ENCODE measurements around the gene PALS1. TPM values are rescaled to one million over a fixed set of nuclear protein-coding genes. Genes with fewer than 3 reads are reported as not detected.
A peak's percentile ranks its signal among the peaks of the same experiment; 100 is the strongest.

PALS1 gene
- total RNA-seq, 4 donors from 2014 or later: 18.9 to 28.6 (median 25.8) TPM

- Histone ChIP-seq H3K27ac (peak overlapping the region in 1 of 4 donors; percentile 57), H3K9me3 (no peaks in the 10 kb centered on the region), H3K4me1 (peaks cover 3 to 53% (median 16%) of the 10 kb centered on the region in 3 donors), H3K4me3 (peak overlapping the region in 3 of 4 donors; percentile 5 to 48 (median 17)), H3K36me3 (peaks cover 0 to 15% (median 0%) of the 10 kb centered on the region in 3 donors), H3K27me3 (no peaks in the 10 kb centered on the region)
- no peak for TF ChIP-seq CTCF (IDR thresholded peaks at IDR 0.05)
- no peak for TF ChIP-seq POLR2A (IDR thresholded peaks at IDR 0.05)
- DNase-seq: no peak
- intact Hi-C loops (cut with DNase I): no loop called here
- WGBS, 2 donors: 42 to 60% methylated on average over 4 of the region's 4 CpGs
Observed at GRCh38 chr14:67267576-67268328, 26.5 kb downstream of the PALS1 start.

GRCh38 chr14:67268426-67269150 lies 27.4 kb downstream of the PALS1 start:
- peak overlapping the region in 3 of 4 donors; percentile 5 to 48 (median 17) for H3K4me3 ChIP-seq
- H3K27ac ChIP-seq: peak overlapping the region in 1 of 4 donors; percentile 57

GRCh38 chr14:67269298-67270060 lies 28.2 kb downstream of the PALS1 start:
- TF ChIP-seq CTCF (IDR thresholded peaks at IDR 0.05) (no peak), POLR2A (IDR thresholded peaks at IDR 0.05) (no peak)
- DNase-seq: no peak
- WGBS, 2 donors: 53 to 62% methylated on average over 4 of the region's 4 CpGs
- peaks cover 3 to 44% (median 16%) of the 10 kb centered on the region in 3 donors for H3K4me1 ChIP-seq
- H3K27me3 ChIP-seq: no peaks in the 10 kb centered on the region
- intact Hi-C loops (cut with DNase I): no loop called here
- no peaks in the 10 kb centered on the region for H3K9me3 ChIP-seq
- peak overlapping the region in 2 of 4 donors; percentile 0 to 5 for H3K4me3 ChIP-seq
- H3K27ac ChIP-seq: peak overlapping the region in 3 of 4 donors; percentile 0 to 57 (median 49)
- H3K36me3 ChIP-seq: peaks cover 0 to 26% (median 0%) of the 10 kb centered on the region in 3 donors

More at GRCh38 chr14:67268426-67269150, 27.4 kb downstream of the PALS1 start:
- no peaks in the 10 kb centered on the region for H3K9me3 ChIP-seq
- TF ChIP-seq POLR2A (IDR thresholded peaks at IDR 0.05): no peak
- no peak for TF ChIP-seq CTCF (IDR thresholded peaks at IDR 0.05)
- DNase-seq: no peak
- 21 to 35% methylated on average over 10 to 11 of the region's 11 CpGs for WGBS, 2 donors
- H3K4me1 ChIP-seq: peaks cover 3 to 48% (median 16%) of the 10 kb centered on the region in 3 donors
- no peaks in the 10 kb centered on the region for H3K27me3 ChIP-seq
- peaks cover 0 to 24% (median 0%) of the 10 kb centered on the region in 3 donors for H3K36me3 ChIP-seq
- intact Hi-C loops (cut with DNase I): no loop called here

- H3K4me3 ChIP-seq: no peak overlapping the region
Observed at GRCh38 chr14:67270145-67270753, 29.0 kb downstream of the PALS1 start.

More at GRCh38 chr14:67270145-67270753, 29.0 kb downstream of the PALS1 start:
- DNase-seq: no peak
- TF ChIP-seq CTCF (IDR thresholded peaks at IDR 0.05) (no peak), POLR2A (IDR thresholded peaks at IDR 0.05) (no peak)
- Histone ChIP-seq H3K27me3 (no peaks in the 10 kb centered on the region), H3K9me3 (no peaks in the 10 kb centered on the region), H3K36me3 (peaks cover 0 to 26% (median 0%) of the 10 kb centered on the region in 3 donors), H3K27ac (peak overlapping the region in 3 of 4 donors; percentile 0 to 49 (median 42)), H3K4me1 (peaks cover 3 to 44% (median 16%) of the 10 kb centered on the region in 3 donors)
- intact Hi-C loops (cut with DNase I): no loop called here
- 69 to 77% methylated on average over 3 of the region's 3 CpGs for WGBS, 2 donors
